HepG2 (cell line): ENCODE data around the gene KDM6B. TPM values are rescaled to one million over a fixed set of nuclear protein-coding genes. Genes with fewer than 3 reads are reported as not detected.
A peak's percentile ranks its signal among the peaks of the same experiment; 100 is the strongest.

Experiments
- ELF4 ChIP-seq: sonication (generic); formaldehyde crosslinking; IDR thresholded peaks from 2 replicates; pipeline ENCODE4 v1.5.0; 2020; ENCODE audit warnings: missing genetic modification reagents, mild to moderate bottlenecking, moderate library complexity, borderline replicate concordance
- GRHL1 ChIP-seq: sonication (generic); formaldehyde crosslinking; conservative IDR thresholded peaks from 2 replicates; pipeline ENCODE4 v1.8.0; 2022; ENCODE audit warnings: missing genetic modification reagents
- KAT2B ChIP-seq: fragments of 150-350 bp; IDR thresholded peaks from 2 replicates; pipeline ENCODE4 v1.6.1; 2014; ENCODE audit warnings: low read depth, low read length, borderline replicate concordance
- MEIS1 ChIP-seq: sonication (generic); formaldehyde crosslinking; IDR thresholded peaks from 2 replicates; pipeline ENCODE4 v1.9.0; 2021; ENCODE audit warnings: mild to moderate bottlenecking, missing genetic modification reagents, moderate library complexity, borderline replicate concordance
- MLX ChIP-seq: IDR thresholded peaks from 2 replicates; pipeline ENCODE4 v1.6.1; 2016
- NPAS2 ChIP-seq: sonication (generic); formaldehyde crosslinking; IDR thresholded peaks from 2 replicates; pipeline ENCODE4 v1.8.0; 2022; ENCODE audit warnings: mild to moderate bottlenecking, missing genetic modification reagents, borderline replicate concordance
- RBM22 ChIP-seq: fragments of 200-400 bp; formaldehyde crosslinking; optimal IDR thresholded peaks from 2 replicates; pipeline ENCODE3; 2017; ENCODE audit warnings: mild to moderate bottlenecking, low read length, moderate library complexity
- REL ChIP-seq: sonication (generic); formaldehyde crosslinking; conservative IDR thresholded peaks from 2 replicates; pipeline ENCODE4 v1.8.0; 2022; ENCODE audit warnings: mild to moderate bottlenecking, missing genetic modification reagents, moderate library complexity
- SRSF1 ChIP-seq: fragments of 200-400 bp; formaldehyde crosslinking; optimal IDR thresholded peaks from 2 replicates; pipeline ENCODE3; 2017; ENCODE audit warnings: mild to moderate bottlenecking, low read depth, low read length, moderate library complexity
- ZKSCAN8 ChIP-seq: IDR thresholded peaks from 2 replicates; pipeline ENCODE4 v1.6.1; 2016; ENCODE audit warnings: borderline replicate concordance, missing genetic modification reagents, missing compliant biosample characterization
- ZNF20 ChIP-seq: sonication (generic); formaldehyde crosslinking; IDR thresholded peaks from 2 replicates; pipeline ENCODE4 v1.4.0; 2020; ENCODE audit warnings: mild to moderate bottlenecking, moderate library complexity, missing genetic modification reagents
- ZNF513 ChIP-seq: sonication (generic); formaldehyde crosslinking; conservative IDR thresholded peaks from 2 replicates; pipeline ENCODE4 v1.5.0; 2020; ENCODE audit warnings: missing genetic modification reagents
- polyA plus RNA-seq, 8 experiments: library from polyadenylated mRNA; depleted of rRNA in 3 of 8; stranded (reverse) in 7 of 8; unstranded in 1 of 8; fragments of >200 nt; fragmentation: Illumina TruSeq in 4 of 8; extraction: Trizol in 4 of 8; gene quantifications; 2 replicates each; pipeline versions ENCODE4 v1.2.1 to v1.2.3, GENCODE V29; 2011 to 2016; ENCODE audit warnings: low read depth in 4 of 8, missing spikeins in 1 of 8, mixed read lengths in 1 of 8; ENCODE audit not compliant: insufficient read depth in 1 of 8
- total RNA-seq, 5 experiments: library from RNA; depleted of rRNA; stranded (reverse); fragments of >200 nt; fragmentation: Illumina TruSeq; extraction: Trizol; gene quantifications; 2 replicates each; pipeline ENCODE4 v1.2.3, GENCODE V29; 2016; ENCODE audit warnings: low read depth in 1 of 5
- TF ChIP-seq, protein P1 (sequence below): IDR thresholded peaks from 2 replicates; pipeline ENCODE4 v1.4.0; 2020; ENCODE audit warnings: mild to moderate bottlenecking, missing genetic modification reagents
- TF ChIP-seq, protein P2 (sequence below): sonication (generic); formaldehyde crosslinking; IDR thresholded peaks from 2 replicates; pipeline ENCODE4 v1.8.1; 2023; ENCODE audit warnings: missing genetic modification reagents, mild to moderate bottlenecking, borderline replicate concordance
- TF ChIP-seq, protein P3 (sequence below): sonication (generic); formaldehyde crosslinking; IDR thresholded peaks from 2 replicates; pipeline ENCODE4 v1.4.0; 2020; ENCODE audit warnings: missing genetic modification reagents, borderline replicate concordance

Gene KDM6B
- total and polyA plus RNA-seq, 2 of the 13 experiments (the other 11 are each of a cell fraction or from before 2014, with no cell fraction given) = 1.3 to 2.1 TPM

DNA sequence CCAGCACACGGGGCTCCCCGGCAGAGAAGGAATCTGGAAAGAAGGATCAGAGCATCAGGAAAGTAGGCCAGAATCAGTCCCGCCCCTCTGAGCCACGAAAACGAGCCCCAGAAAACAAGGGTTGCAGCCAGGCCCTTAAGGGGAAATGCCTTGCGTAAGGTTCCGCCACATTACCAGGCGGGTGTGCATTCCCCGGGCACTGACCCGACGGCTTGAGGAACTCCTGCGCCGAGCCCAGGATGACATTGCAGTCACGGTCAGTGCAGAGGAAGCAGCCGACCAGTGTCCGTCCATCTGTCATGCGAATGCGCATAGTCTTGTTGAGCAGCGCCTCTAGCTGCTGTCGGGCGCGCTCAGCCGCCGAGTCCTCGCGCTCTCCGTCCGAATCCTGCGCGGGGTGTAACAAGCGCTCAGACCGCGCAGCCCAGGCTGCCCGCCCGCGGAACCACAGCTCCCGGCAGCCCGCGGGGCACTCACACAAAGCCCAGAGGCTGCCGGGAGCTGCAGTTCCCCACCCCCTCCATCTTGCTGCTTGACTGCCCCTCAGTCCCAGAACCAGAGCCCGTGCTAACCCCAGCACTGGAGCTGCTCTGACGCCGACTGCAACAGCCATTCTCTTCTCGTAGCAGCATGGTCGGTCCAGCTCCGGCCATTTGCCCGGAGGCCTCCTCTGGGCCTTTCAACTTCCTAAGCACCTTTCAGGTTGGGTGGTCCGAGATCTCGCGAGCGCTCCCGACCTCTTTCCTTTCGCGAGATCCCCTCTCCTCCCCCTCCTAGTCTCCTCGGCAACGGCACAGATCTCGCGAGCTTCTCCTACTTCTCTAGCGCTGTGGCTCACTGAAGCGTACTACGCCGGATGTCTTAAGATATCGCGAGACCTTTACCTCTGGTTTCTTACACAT lies 23.0 kb downstream of the KDM6B start, which contains the start of gene NAA38 (continued):
- TF ChIP-seq ELF4 (CRISPR knock-in tag) (no peak; the same call in 1 of the 2 replicates), KAT2B (no peak), MLX (no peak), ZNF513 (CRISPR knock-in tag) (0 out of 2 replicates have a peak, but pooled peaks have one; percentile 33), RBM22 (peak; percentile 11), ZKSCAN8 (CRISPR knock-in tag) (0 out of 2 replicates have a peak, but pooled peaks have one; percentile 42), GRHL1 (no peak), REL (CRISPR knock-in tag) (no peak), NPAS2 (CRISPR knock-in tag) (no peak), SRSF1 (no peak), ZNF20 (CRISPR knock-in tag) (no peak), MEIS1 (CRISPR knock-in tag) (peak; percentile 44; the same call in 1 of the 2 replicates)
- TF ChIP-seq, protein P1, sequence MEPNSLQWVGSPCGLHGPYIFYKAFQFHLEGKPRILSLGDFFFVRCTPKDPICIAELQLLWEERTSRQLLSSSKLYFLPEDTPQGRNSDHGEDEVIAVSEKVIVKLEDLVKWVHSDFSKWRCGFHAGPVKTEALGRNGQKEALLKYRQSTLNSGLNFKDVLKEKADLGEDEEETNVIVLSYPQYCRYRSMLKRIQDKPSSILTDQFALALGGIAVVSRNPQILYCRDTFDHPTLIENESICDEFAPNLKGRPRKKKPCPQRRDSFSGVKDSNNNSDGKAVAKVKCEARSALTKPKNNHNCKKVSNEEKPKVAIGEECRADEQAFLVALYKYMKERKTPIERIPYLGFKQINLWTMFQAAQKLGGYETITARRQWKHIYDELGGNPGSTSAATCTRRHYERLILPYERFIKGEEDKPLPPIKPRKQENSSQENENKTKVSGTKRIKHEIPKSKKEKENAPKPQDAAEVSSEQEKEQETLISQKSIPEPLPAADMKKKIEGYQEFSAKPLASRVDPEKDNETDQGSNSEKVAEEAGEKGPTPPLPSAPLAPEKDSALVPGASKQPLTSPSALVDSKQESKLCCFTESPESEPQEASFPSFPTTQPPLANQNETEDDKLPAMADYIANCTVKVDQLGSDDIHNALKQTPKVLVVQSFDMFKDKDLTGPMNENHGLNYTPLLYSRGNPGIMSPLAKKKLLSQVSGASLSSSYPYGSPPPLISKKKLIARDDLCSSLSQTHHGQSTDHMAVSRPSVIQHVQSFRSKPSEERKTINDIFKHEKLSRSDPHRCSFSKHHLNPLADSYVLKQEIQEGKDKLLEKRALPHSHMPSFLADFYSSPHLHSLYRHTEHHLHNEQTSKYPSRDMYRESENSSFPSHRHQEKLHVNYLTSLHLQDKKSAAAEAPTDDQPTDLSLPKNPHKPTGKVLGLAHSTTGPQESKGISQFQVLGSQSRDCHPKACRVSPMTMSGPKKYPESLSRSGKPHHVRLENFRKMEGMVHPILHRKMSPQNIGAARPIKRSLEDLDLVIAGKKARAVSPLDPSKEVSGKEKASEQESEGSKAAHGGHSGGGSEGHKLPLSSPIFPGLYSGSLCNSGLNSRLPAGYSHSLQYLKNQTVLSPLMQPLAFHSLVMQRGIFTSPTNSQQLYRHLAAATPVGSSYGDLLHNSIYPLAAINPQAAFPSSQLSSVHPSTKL (CRISPR knock-in tag) = peak; percentile 35; the same call in 1 of the 2 replicates
- TF ChIP-seq, protein P2, sequence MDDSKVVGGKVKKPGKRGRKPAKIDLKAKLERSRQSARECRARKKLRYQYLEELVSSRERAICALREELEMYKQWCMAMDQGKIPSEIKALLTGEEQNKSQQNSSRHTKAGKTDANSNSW (CRISPR knock-in tag) = peak; percentile 13; the same call in 1 of the 2 replicates
- TF ChIP-seq, protein P3, sequence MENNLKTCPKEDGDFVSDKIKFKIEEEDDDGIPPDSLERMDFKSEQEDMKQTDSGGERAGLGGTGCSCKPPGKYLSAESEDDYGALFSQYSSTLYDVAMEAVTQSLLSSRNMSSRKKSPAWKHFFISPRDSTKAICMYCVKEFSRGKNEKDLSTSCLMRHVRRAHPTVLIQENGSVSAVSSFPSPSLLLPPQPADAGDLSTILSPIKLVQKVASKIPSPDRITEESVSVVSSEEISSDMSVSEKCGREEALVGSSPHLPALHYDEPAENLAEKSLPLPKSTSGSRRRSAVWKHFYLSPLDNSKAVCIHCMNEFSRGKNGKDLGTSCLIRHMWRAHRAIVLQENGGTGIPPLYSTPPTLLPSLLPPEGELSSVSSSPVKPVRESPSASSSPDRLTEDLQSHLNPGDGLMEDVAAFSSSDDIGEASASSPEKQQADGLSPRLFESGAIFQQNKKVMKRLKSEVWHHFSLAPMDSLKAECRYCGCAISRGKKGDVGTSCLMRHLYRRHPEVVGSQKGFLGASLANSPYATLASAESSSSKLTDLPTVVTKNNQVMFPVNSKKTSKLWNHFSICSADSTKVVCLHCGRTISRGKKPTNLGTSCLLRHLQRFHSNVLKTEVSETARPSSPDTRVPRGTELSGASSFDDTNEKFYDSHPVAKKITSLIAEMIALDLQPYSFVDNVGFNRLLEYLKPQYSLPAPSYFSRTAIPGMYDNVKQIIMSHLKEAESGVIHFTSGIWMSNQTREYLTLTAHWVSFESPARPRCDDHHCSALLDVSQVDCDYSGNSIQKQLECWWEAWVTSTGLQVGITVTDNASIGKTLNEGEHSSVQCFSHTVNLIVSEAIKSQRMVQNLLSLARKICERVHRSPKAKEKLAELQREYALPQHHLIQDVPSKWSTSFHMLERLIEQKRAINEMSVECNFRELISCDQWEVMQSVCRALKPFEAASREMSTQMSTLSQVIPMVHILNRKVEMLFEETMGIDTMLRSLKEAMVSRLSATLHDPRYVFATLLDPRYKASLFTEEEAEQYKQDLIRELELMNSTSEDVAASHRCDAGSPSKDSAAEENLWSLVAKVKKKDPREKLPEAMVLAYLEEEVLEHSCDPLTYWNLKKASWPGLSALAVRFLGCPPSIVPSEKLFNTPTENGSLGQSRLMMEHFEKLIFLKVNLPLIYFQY (CRISPR knock-in tag) = no peak
